ENCODE data around the gene PRSS27. TPM values are rescaled to one million over a fixed set of nuclear protein-coding genes. Genes with fewer than 3 reads are reported as not detected.

The PRSS27 gene
- total RNA-seq, 2 donors from 2014 or later = 4.4 to 8.7 TPM

DNA sequence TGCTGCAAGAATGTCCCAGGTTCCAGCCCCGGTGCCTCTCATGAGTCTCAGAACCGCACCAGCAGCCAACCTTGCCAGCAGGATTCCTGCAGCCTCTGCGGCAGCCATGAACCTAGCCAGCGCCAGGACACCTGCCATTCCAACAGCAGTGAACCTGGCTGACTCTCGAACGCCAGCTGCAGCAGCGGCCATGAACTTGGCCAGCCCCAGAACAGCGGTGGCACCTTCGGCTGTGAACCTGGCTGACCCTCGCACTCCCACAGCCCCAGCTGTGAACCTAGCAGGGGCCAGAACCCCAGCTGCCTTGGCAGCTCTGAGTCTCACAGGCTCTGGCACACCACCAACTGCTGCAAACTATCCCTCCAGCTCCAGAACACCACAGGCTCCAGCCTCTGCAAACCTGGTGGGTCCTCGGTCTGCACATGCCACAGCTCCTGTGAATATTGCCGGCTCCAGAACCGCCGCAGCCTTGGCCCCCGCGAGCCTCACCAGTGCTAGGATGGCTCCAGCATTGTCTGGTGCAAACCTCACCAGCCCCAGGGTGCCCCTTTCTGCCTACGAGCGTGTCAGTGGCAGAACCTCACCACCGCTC lies 47.2 kb upstream of the PRSS27 start:
- H3K27ac ChIP-seq = no peak overlapping the region
- H3K9me3 ChIP-seq = no peaks in the 10 kb centered on the region
- ATAC-seq (ENCODE audit: insufficient number of reproducible peaks, low FRiP score, low read depth) (no peak), DNase-seq (ENCODE audit: low spot score) (no peak)
- H3K27me3 ChIP-seq (replicated peaks; ENCODE audit: insufficient read depth) = no peaks in the 10 kb centered on the region
- no peak for TF ChIP-seq CTCF (IDR thresholded peaks at IDR 0.05)
- no peaks in the 10 kb centered on the region for H3K4me1 ChIP-seq (ENCODE audit: control insufficient read depth in 1 of 2, low read depth in 2 of 2)
- H3K4me3 ChIP-seq = no peak overlapping the region
- peaks cover 89% of the 10 kb centered on the region for H3K36me3 ChIP-seq

DNA sequence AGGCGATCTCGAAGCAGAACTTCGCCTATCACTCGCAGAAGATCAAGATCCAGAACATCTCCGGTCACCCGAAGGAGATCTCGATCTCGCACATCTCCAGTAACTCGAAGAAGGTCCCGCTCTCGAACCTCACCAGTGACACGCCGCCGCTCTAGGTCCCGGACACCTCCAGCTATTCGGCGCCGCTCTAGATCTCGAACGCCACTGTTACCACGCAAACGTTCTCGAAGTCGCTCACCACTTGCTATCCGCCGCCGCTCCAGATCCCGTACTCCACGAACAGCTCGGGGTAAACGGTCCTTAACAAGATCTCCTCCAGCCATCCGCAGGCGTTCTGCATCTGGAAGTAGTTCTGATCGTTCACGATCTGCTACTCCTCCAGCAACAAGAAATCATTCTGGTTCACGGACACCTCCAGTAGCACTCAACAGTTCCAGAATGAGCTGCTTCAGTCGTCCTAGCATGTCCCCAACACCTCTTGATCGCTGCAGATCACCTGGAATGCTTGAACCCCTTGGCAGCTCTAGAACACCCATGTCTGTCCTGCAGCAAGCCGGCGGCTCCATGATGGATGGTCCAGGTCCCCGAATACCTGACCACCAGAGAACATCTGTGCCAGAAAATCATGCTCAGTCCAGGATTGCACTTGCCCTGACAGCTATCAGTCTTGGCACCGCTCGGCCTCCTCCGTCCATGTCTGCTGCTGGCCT lies 46.6 kb upstream of the PRSS27 start:
- peaks cover 92% of the 10 kb centered on the region for H3K36me3 ChIP-seq
- H3K27me3 ChIP-seq (replicated peaks; ENCODE audit: insufficient read depth) = no peaks in the 10 kb centered on the region
- no peaks in the 10 kb centered on the region for H3K9me3 ChIP-seq
- no peak for ATAC-seq (ENCODE audit: insufficient number of reproducible peaks, low FRiP score, low read depth)
- H3K4me3 ChIP-seq = no peak overlapping the region
- no peak overlapping the region for H3K27ac ChIP-seq
- no peak for DNase-seq (ENCODE audit: low spot score)
- no peaks in the 10 kb centered on the region for H3K4me1 ChIP-seq (ENCODE audit: control insufficient read depth in 1 of 2, low read depth in 2 of 2)
- TF ChIP-seq CTCF (IDR thresholded peaks at IDR 0.05) = no peak

DNA sequence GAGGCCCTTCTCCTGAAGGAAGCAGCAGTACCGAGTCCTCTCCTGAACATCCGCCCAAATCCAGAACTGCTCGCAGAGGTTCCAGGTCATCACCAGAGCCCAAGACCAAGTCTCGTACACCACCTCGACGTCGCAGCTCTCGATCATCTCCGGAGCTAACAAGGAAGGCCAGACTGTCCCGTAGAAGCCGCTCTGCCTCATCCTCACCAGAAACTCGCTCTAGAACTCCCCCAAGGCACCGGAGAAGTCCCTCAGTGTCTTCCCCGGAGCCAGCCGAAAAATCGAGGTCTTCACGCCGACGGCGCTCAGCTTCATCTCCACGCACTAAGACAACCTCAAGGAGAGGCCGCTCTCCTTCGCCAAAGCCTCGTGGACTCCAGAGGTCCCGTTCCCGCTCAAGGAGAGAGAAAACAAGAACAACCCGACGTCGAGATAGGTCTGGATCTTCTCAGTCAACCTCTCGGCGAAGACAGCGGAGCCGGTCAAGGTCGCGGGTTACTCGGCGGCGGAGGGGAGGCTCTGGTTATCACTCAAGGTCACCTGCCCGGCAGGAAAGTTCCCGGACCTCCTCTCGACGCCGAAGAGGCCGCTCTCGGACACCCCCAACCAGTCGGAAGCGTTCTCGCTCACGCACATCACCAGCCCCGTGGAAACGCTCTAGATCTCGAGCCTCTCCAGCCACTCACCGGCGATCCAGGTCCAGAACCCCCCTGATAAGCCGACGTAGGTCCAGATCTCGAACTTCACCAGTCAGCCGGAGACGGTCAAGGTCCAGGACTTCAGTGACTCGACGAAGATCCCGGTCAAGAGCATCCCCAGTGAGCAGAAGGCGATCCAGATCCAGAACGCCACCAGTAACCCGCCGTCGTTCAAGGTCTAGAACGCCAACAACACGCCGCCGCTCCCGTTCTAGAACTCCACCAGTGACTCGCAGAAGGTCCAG lies 45.7 kb upstream of the PRSS27 start:
- H3K27ac ChIP-seq = no peak overlapping the region
- H3K27me3 ChIP-seq (replicated peaks; ENCODE audit: insufficient read depth) = no peaks in the 10 kb centered on the region
- peaks cover 94% of the 10 kb centered on the region for H3K36me3 ChIP-seq
- no peaks in the 10 kb centered on the region for H3K4me1 ChIP-seq (ENCODE audit: control insufficient read depth in 1 of 2, low read depth in 2 of 2)
- H3K9me3 ChIP-seq = no peaks in the 10 kb centered on the region
- TF ChIP-seq CTCF (IDR thresholded peaks at IDR 0.05) = no peak
- no peak overlapping the region for H3K4me3 ChIP-seq
- no peak for DNase-seq (ENCODE audit: low spot score)
- no peak for ATAC-seq (ENCODE audit: insufficient number of reproducible peaks, low FRiP score, low read depth)

DNA sequence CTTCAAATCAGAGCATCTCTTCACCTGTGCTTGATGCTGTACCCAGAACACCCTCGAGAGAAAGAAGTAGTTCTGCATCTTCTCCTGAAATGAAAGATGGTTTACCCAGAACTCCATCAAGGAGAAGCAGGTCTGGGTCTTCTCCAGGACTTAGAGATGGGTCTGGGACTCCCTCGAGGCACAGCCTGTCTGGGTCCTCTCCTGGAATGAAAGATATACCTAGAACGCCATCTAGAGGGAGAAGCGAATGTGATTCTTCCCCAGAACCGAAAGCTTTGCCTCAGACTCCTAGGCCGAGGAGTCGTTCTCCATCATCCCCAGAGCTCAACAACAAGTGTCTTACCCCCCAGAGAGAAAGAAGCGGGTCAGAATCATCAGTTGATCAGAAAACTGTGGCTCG lies 44.7 kb upstream of the PRSS27 start:
- no peak overlapping the region for H3K27ac ChIP-seq
- H3K27me3 ChIP-seq (replicated peaks; ENCODE audit: insufficient read depth) = no peaks in the 10 kb centered on the region
- TF ChIP-seq CTCF (IDR thresholded peaks at IDR 0.05) = no peak
- no peaks in the 10 kb centered on the region for H3K9me3 ChIP-seq
- H3K4me3 ChIP-seq = no peak overlapping the region
- H3K36me3 ChIP-seq = peaks cover 93% of the 10 kb centered on the region
- no peaks in the 10 kb centered on the region for H3K4me1 ChIP-seq (ENCODE audit: control insufficient read depth in 1 of 2, low read depth in 2 of 2)
- DNase-seq (ENCODE audit: low spot score) (no peak), ATAC-seq (ENCODE audit: insufficient number of reproducible peaks, low FRiP score, low read depth) (no peak)

DNA sequence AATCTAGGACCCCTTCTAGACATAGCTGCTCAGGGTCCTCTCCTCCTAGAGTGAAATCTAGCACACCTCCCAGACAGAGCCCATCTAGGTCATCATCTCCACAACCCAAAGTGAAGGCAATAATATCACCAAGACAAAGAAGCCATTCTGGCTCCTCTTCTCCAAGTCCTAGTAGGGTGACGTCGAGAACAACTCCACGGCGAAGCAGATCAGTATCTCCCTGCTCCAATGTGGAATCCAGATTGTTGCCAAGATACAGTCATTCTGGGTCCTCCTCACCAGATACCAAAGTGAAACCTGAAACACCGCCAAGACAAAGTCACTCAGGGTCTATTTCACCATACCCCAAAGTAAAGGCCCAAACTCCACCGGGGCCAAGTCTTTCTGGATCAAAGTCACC lies 43.1 kb upstream of the PRSS27 start:
- H3K4me3 ChIP-seq = no peak overlapping the region
- no peak for TF ChIP-seq CTCF (IDR thresholded peaks at IDR 0.05)
- no peaks in the 10 kb centered on the region for H3K9me3 ChIP-seq
- no peak overlapping the region for H3K27ac ChIP-seq
- DNase-seq (ENCODE audit: low spot score) = no peak
- no peaks in the 10 kb centered on the region for H3K27me3 ChIP-seq (replicated peaks; ENCODE audit: insufficient read depth)
- no peak for ATAC-seq (ENCODE audit: insufficient number of reproducible peaks, low FRiP score, low read depth)
- H3K36me3 ChIP-seq = peaks cover 95% of the 10 kb centered on the region
- no peaks in the 10 kb centered on the region for H3K4me1 ChIP-seq (ENCODE audit: control insufficient read depth in 1 of 2, low read depth in 2 of 2)
